Activated CD8-positive, alpha-beta memory T cell treated with anti-CD3 and anti-CD28 coated beads, Interleukin-2, amount 50 U/mL, for 24 hours (primary cell): ENCODE results near the gene IPO9.
"Not testable (repeated sequence)": the region's sequence is repeated elsewhere in the genome, so short reads cannot be mapped to it uniquely, and the experiment has no call there.

Source experiments
- DNase-seq: peaks from one replicate; pipeline ENCODE4 v3.0.0-alpha.2; 2020; ENCODE audit errors: extremely low read depth

IPO9 gene

GRCh38 chr1:201809876-201810275, 19.1 kb upstream of the IPO9 start:
- no peak for DNase-seq

- DNase-seq, result no peak
These were observed 18.3 kb upstream of the IPO9 start for GRCh38 chr1:201810466-201811216.

GRCh38 chr1:201813226-201813625, 15.7 kb upstream of the IPO9 start:
- no peak for DNase-seq

GRCh38 chr1:201816309-201816854, 12.6 kb upstream of the IPO9 start:
- no peak for DNase-seq

- DNase-seq, result no peak
These were observed 9.8 kb upstream of the IPO9 start for GRCh38 chr1:201818971-201819750.

- DNase-seq, result no peak
These were observed 8.5 kb upstream of the IPO9 start for GRCh38 chr1:201820413-201820812.

GRCh38 chr1:201825245-201825644, 3.7 kb upstream of the IPO9 start:
- DNase-seq, result no peak

GRCh38 chr1:201826830-201827229, 2.1 kb upstream of the IPO9 start:
- no peak for DNase-seq

- DNase-seq, result no peak
These were observed 1.4 kb upstream of the IPO9 start for GRCh38 chr1:201827321-201828216.

GRCh38 chr1:201828217-201828819, 639 bp upstream of the IPO9 start:
- no peak for DNase-seq

- DNase-seq, result no peak
These were observed 2.4 kb downstream of the IPO9 start for GRCh38 chr1:201831371-201831770.

- DNase-seq, result no peak
These were observed 5.7 kb downstream of the IPO9 start for GRCh38 chr1:201834621-201835020.

GRCh38 chr1:201838381-201838780, 9.4 kb downstream of the IPO9 start:
- no peak for DNase-seq

GRCh38 chr1:201839089-201839488, 10.1 kb downstream of the IPO9 start:
- DNase-seq, result not testable (repeated sequence)

- DNase-seq, result no peak
These were observed 11.1 kb downstream of the IPO9 start for GRCh38 chr1:201840055-201840454.

GRCh38 chr1:201840490-201840889, 11.5 kb downstream of the IPO9 start:
- no peak for DNase-seq

- no peak for DNase-seq
These were observed 12.4 kb downstream of the IPO9 start for GRCh38 chr1:201841265-201841912.

- DNase-seq, result no peak
These were observed 13.6 kb downstream of the IPO9 start for GRCh38 chr1:201842472-201843027.

GRCh38 chr1:201845331-201846083, 16.6 kb downstream of the IPO9 start:
- DNase-seq, result no peak

GRCh38 chr1:201847150-201847549, 18.2 kb downstream of the IPO9 start:
- DNase-seq, result no peak
